Activated CD4-positive, CD25-positive, alpha-beta regulatory T cell treated with anti-CD3 and anti-CD28 coated beads, Interleukin-2, amount 50 U/mL, for 16 hours (primary cell): ENCODE results near the gene RRM1.
A peak's percentile ranks its signal among the peaks of the same experiment; 100 is the strongest.
"Not testable (repeated sequence)": the region's sequence is repeated elsewhere in the genome, so short reads cannot be mapped to it uniquely, and the experiment has no call there.

Experiments
- DNase-seq: peaks from one replicate; pipeline ENCODE4 v3.0.0-alpha.2; 2020; ENCODE audit warnings: low read depth, low spot score

RRM1 gene

DNA sequence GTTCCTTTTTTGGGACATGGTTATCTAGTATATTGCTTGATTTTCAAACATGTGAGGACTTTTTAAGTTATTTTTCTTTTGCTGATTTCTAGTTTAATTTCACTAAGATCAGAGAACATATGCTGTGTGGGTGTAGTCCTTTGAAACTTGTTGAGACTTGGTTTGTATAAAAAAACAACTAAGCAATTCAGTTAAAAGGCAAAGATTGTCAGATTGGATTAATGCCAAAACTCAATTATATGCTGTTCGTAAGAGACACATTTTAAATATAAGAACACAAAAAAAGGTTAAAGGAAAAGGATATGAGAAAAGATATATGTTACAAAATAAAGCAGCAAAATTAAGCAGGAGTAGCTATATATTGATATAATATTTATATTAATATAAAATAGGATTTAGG lies 17.8 kb upstream of the RRM1 start:
- no peak for DNase-seq

GRCh38 chr11:4083198-4083597 lies 11.4 kb upstream of the RRM1 start:
- no peak for DNase-seq

- no peak for DNase-seq
These were observed 10.0 kb upstream of the RRM1 start for GRCh38 chr11:4084406-4085125.

DNA sequence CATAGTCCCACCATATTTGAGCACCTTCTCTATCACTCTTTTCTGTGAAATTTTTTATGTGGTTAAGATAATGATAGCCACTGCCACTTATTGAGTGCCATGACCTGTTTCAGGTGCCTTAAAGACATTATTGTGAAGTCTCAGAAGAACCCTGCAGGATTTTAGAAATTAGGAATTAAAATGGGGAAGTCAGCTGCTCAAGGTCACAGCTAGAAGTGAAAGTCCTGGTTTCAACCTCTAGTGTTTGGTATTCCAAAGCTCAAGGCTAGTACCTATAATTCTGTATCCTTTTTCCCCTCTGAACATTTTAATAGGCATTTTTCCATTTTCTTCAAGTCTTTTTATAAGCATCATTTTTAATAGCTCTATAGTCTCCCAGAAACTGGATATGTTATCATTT lies 9.0 kb upstream of the RRM1 start:
- no peak for DNase-seq

DNA sequence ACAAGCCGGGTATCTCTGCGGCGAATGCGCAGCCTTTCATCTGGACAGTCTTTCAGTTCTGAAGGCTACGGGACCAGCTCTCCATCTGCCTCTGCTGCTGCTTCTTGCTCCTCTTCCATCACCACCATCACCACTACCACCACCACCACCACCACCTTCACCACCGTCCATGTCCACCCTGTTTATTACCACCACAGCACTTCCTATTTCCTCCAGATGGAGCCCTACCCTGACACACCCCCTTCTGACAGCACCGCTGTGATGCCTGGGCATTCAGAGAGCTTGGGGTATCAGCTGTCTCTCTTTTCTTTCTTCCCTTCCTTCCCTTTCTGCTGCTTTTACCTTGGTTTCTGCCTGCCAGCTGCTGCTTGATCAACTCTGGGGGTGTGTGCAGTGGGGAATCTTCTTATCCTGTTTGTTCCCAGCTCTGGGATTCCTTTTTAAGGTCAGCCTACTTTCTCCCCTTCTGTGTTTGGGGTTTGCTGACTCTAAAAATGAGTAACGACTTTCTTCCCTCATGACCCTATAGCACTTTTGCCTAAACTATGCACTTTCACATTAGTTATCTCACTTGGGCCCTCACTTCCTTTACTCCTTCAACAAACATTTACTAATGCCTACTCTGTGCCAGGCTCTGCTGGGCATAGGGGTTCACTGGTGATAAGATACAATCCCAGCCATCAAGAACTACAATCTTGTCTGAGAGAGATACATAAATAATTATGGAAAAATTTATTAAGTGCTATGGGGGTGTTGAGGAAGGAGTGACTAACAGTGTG lies 7.8 kb upstream of the RRM1 start:
- no peak for DNase-seq

DNA sequence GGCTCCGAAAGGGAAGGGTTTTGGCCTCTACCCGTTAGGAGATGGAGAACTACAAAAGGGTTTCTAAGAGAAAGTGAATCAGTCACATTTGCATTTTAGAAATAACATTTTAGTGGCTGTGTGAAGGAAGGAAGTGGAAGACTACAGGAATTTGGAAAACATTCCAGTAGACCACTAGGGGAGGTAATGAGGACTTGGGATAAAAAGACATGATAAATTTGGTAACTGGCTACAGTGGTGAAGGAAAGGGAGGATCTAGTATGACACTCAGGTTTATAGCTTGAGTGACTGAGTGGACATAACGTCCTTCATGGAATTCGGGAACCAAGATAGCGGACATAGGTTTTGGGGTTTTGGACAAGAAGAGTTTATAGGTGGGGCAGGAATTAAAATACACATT lies 7.0 kb upstream of the RRM1 start:
- DNase-seq = no peak

DNA sequence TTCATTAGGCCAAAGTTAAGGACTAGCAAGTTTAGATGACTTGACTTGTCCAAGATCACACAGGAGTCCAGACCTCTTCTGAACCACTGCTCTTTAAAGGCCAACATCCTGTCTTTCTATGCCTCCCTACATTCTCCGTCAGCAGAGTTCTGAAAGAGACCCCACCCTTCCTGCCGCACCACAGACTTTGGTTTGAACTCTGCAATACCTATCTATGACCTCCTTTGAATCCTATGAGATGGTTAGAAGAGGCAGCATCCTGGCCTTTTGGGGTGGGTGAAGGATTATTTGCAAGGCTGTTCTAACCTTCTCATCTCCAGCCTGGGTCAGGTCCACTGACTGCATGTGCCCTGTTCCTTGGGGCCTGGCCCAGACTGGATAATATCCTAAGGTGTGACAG lies 4.3 kb upstream of the RRM1 start:
- peak; percentile 14 for DNase-seq

DNA sequence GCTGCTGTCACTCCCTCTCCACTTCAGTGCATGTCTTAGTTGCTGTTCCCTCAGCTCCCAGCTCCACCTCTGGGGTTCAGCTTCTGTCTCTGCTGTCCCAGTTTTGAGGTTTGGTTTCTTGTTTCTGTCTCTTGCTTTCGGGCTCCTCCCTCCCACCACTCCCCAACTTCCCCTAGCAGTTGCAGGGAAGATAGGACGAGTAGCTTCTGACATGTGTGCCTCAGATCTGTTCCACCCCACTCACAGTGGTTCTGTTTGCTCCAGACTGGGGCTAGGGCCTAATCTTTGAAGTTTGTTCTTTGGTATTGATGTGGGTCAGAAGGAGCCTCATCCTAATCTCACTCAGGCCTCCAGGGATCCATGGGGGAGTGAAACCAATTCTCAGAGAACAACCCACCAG lies 2.6 kb upstream of the RRM1 start:
- DNase-seq = no peak

- no peak for DNase-seq
These were observed 866 bp upstream of the RRM1 start for GRCh38 chr11:4093519-4094347.

- no peak for DNase-seq
These were observed 1.1 kb downstream of the RRM1 start for GRCh38 chr11:4095509-4096230.

- no peak for DNase-seq
These were observed 3.5 kb downstream of the RRM1 start for GRCh38 chr11:4098026-4098621.

DNA sequence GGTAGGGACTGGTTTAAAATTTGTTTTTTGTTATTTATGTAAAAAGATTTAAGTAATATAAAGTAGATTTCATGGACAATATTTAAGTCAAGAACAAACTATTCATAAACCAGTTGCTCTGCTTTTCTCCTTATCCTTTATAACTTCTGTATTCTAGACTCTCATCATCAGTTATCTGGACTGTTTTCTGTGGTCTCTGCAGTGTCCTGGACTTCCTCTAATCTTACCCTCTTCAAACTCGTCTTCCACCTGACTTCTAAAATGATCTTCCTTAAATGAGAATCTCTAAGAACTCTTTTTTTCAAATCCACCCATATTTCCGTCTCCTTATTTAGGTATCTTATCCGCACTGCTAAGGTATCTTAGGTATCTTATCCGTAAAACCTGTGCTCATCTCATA lies 8.1 kb downstream of the RRM1 start:
- DNase-seq = no peak

- DNase-seq = no peak
These were observed 8.7 kb downstream of the RRM1 start for GRCh38 chr11:4103269-4103668.

DNA sequence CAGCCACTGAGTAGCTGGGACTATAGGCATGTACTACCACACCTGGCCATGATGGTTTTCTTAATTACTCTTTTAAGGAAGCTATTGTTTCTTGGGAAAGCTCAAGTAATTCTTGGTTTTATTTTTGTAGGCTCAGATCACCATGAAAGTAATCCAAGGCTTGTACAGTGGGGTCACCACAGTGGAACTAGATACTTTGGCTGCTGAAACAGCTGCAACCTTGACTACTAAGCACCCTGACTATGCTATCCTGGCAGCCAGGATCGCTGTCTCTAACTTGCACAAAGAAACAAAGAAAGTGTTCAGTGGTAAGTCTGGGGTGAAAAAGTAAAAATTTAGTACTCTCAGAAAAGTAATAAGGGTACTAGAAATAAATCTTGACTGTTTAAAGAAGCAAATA lies 11.3 kb downstream of the RRM1 start:
- DNase-seq = no peak

DNA sequence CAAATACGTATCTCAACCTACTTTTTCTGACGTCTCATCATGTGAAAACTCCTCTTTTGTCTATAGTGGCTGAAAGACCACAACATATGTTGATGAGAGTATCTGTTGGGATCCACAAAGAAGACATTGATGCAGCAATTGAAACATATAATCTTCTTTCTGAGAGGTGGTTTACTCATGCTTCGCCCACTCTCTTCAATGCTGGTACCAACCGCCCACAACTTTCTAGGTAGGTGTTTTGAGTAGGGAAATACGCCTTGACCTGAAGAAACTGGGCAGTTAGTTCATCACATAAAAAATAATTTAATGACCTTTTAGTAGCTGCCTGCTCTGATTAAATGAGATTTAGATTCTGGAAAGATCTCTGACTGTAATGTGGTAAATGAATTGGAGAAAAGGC lies 17.2 kb downstream of the RRM1 start:
- no peak for DNase-seq

GRCh38 chr11:4115128-4115527 lies 20.5 kb downstream of the RRM1 start:
- no peak for DNase-seq

DNA sequence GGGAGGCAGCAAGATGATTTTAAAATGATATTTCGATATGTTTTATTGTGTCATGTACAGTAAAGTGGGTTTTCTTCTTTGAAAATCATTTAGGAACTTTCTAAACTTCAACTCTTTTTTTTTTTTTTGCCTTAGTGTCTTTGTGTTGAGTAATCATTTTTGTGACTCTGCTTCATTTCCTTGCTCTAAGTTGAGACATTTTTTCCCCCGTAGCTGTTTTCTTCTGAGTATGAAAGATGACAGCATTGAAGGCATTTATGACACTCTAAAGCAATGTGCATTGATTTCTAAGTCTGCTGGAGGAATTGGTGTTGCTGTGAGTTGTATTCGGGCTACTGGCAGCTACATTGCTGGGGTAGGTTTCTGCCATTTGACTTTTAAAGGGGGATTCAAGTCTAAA lies 23.5 kb downstream of the RRM1 start:
- DNase-seq = no peak

- DNase-seq = no peak
These were observed 28.6 kb downstream of the RRM1 start for GRCh38 chr11:4123218-4123617.

DNA sequence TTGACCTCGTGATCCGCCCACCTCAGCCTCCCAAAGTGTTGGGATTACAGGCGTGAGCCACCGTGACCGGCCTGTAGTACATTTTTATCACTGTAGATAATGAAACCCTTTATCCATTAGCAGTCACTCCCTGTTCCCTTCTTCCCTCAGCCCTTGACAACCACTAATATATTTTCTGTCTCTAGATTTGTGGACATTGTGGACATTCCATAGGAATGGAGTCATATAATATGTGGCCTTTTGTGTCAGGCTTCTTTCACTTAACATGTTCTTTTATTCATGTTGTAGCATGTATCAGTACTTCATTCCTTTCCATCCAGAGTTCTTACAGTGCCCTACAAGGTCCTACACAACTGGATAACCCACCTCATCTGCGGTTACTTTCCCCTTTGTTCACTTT lies 30.5 kb downstream of the RRM1 start:
- no peak for DNase-seq

- DNase-seq = no peak
These were observed 32.8 kb downstream of the RRM1 start for GRCh38 chr11:4127357-4127756.

- not testable (repeated sequence) for DNase-seq
These were observed 35.6 kb downstream of the RRM1 start for GRCh38 chr11:4130219-4130618.
